ENCODE results near the gene SDK2. TPM values are rescaled to one million over a fixed set of nuclear protein-coding genes. Genes with fewer than 3 reads are reported as not detected.

The SDK2 gene
- total RNA-seq, 4 donors from 2014 or later = 1.5 to 7.0 (median 3.7) TPM

DNA sequence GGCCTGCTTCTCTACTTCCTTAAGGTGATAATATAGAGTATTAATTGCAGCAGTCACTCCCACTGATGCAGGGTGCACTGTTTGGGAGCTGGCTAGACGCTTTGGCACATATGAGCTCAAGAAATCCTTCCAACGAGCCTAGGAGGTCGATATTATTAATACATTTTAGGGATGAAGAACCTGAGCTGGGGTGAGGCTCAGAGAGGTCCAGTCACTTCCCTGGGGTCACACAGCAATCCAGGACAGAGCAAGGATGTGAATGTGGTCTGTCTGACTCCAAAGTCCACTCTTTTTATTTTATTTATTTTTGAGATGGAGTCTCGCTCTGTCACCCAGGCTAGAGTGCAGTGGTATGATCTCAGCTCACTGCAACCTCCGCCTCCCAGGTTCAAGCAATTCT lies 176.0 kb downstream of the SDK2 start:
- no peak for TF ChIP-seq POLR2A (IDR thresholded peaks at IDR 0.05)
- TF ChIP-seq, protein P1, sequence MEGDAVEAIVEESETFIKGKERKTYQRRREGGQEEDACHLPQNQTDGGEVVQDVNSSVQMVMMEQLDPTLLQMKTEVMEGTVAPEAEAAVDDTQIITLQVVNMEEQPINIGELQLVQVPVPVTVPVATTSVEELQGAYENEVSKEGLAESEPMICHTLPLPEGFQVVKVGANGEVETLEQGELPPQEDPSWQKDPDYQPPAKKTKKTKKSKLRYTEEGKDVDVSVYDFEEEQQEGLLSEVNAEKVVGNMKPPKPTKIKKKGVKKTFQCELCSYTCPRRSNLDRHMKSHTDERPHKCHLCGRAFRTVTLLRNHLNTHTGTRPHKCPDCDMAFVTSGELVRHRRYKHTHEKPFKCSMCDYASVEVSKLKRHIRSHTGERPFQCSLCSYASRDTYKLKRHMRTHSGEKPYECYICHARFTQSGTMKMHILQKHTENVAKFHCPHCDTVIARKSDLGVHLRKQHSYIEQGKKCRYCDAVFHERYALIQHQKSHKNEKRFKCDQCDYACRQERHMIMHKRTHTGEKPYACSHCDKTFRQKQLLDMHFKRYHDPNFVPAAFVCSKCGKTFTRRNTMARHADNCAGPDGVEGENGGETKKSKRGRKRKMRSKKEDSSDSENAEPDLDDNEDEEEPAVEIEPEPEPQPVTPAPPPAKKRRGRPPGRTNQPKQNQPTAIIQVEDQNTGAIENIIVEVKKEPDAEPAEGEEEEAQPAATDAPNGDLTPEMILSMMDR (IDR thresholded peaks at IDR 0.05) = no peak
- no peak for DNase-seq
- H3K9me3 ChIP-seq = no peaks in the 10 kb centered on the region
- no peaks in the 10 kb centered on the region for H3K27me3 ChIP-seq
- WGBS, 2 donors = 85 to 86% methylated on average over 5 of the region's 5 CpGs
- intact Hi-C loops (cut with DNase I) = no loop called here
- no peak overlapping the region for H3K27ac ChIP-seq
- no peak overlapping the region for H3K4me3 ChIP-seq (replicated peaks in 1 of 3)
- no peaks in the 10 kb centered on the region for H3K36me3 ChIP-seq
- H3K4me1 ChIP-seq = no peaks in the 10 kb centered on the region

DNA sequence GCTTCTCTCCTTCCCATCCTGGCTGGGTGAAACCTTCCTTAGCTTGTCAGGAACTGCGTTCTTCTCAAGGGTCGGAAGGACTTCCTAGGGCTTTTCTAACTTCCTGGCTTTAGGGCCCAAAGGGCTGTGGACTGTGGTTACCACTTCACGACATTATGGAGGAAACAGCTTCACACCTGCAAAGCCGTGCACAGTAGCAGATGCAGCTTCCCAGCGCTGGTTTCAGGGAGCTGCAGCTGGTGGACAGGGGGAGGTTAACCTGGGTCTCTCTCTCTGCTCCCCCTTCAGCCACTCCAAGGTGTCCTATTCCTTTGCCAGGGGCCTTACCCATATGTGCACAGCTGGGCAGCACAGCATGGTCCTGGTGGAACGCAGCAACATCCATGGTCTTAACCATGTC lies 176.6 kb downstream of the SDK2 start:
- Histone ChIP-seq H3K36me3 (no peaks in the 10 kb centered on the region), H3K27me3 (no peaks in the 10 kb centered on the region), H3K27ac (no peak overlapping the region), H3K9me3 (no peaks in the 10 kb centered on the region), H3K4me1 (no peaks in the 10 kb centered on the region), H3K4me3 (replicated peaks in 1 of 3) (no peak overlapping the region)
- 83 to 87% methylated on average over 5 to 6 of the region's 6 CpGs for WGBS, 2 donors
- no peak for DNase-seq
- intact Hi-C loops (cut with DNase I) = no loop called here
- TF ChIP-seq POLR2A (IDR thresholded peaks at IDR 0.05) = no peak
- TF ChIP-seq, protein P1 (IDR thresholded peaks at IDR 0.05) = no peak

- H3K4me1 ChIP-seq = no peaks in the 10 kb centered on the region
- H3K27ac ChIP-seq = no peak overlapping the region
- H3K27me3 ChIP-seq = no peaks in the 10 kb centered on the region
- intact Hi-C loops (cut with DNase I) = no loop called here
- 80 to 82% methylated on average over 14 to 15 of the region's 15 CpGs for WGBS, 2 donors
- TF ChIP-seq, protein P1 (IDR thresholded peaks at IDR 0.05) = no peak
- no peak for TF ChIP-seq POLR2A (IDR thresholded peaks at IDR 0.05)
- no peaks in the 10 kb centered on the region for H3K36me3 ChIP-seq
- H3K9me3 ChIP-seq = no peaks in the 10 kb centered on the region
- no peak for DNase-seq
- no peak overlapping the region for H3K4me3 ChIP-seq (replicated peaks in 1 of 3)
Observed at GRCh38 chr17:73466704-73467433, 177.4 kb downstream of the SDK2 start.

GRCh38 chr17:73465953-73466230 lies 178.4 kb downstream of the SDK2 start:
- DNase-seq = no peak
- WGBS, 2 donors = 70 to 80% methylated on average over 2 of the region's 2 CpGs
- no peak for TF ChIP-seq POLR2A (IDR thresholded peaks at IDR 0.05)
- TF ChIP-seq, protein P1 (IDR thresholded peaks at IDR 0.05) = no peak
- H3K36me3 ChIP-seq = no peaks in the 10 kb centered on the region
- H3K27ac ChIP-seq = no peak overlapping the region
- H3K4me3 ChIP-seq (replicated peaks in 1 of 3) = no peak overlapping the region
- H3K9me3 ChIP-seq = no peaks in the 10 kb centered on the region
- no peaks in the 10 kb centered on the region for H3K27me3 ChIP-seq
- H3K4me1 ChIP-seq = no peaks in the 10 kb centered on the region
- intact Hi-C loops (cut with DNase I) = no loop called here

GRCh38 chr17:73465130-73465952 lies 178.9 kb downstream of the SDK2 start:
- DNase-seq = no peak
- Histone ChIP-seq H3K9me3 (no peaks in the 10 kb centered on the region), H3K4me3 (replicated peaks in 1 of 3) (no peak overlapping the region), H3K27ac (no peak overlapping the region), H3K36me3 (no peaks in the 10 kb centered on the region), H3K4me1 (no peaks in the 10 kb centered on the region), H3K27me3 (no peaks in the 10 kb centered on the region)
- TF ChIP-seq, protein P1 (IDR thresholded peaks at IDR 0.05) = no peak
- TF ChIP-seq POLR2A (IDR thresholded peaks at IDR 0.05) = no peak
- intact Hi-C loops (cut with DNase I) = no loop called here
- 81 to 86% methylated on average over 9 of the region's 9 CpGs for WGBS, 2 donors

Measured in thyroid gland (tissue), 4 donors.